Measurements from ENCODE around the gene GFRA3. TPM values are rescaled to one million over a fixed set of nuclear protein-coding genes. Genes with fewer than 3 reads are reported as not detected.

GFRA3 gene
- total RNA-seq, 2 experiments from 2014 or later: not detected

- H3K4me3 Mint-ChIP-seq: no peak overlapping the region
- H3K36me3 Mint-ChIP-seq (ENCODE audit: low read depth): no peaks in the 10 kb centered on the region
- peaks cover 6% of the 10 kb centered on the region for H3K9me3 Mint-ChIP-seq
- no peak overlapping the region for H3K27ac Mint-ChIP-seq
- ATAC-seq (no peak), DNase-seq (no peak)
- no peak for TF ChIP-seq CTCF (IDR thresholded peaks at IDR 0.05)
- intact Hi-C loops (cut with micrococcal nuclease): loop anchor here (5.0 kb wide), 1 partner anchor 58 kb away; no protein-coding TSS in a partner anchor
- H3K27me3 Mint-ChIP-seq: peaks cover 11% of the 10 kb centered on the region
- CTCF ChIA-PET: interaction anchor here (0.9 to 2.1 kb wide), 3 partner anchors 12 to 34 kb away, joined by 3 to 5 read pairs (median 3); partner anchors contain the start of gene CDC23
- POLR2A ChIA-PET: no interaction called here
- H3K4me1 Mint-ChIP-seq (ENCODE audit: low read depth): no peaks in the 10 kb centered on the region
Observed at GRCh38 chr5:138224712-138225111, 49.7 kb downstream of the GFRA3 start.

- ATAC-seq (no peak), DNase-seq (no peak)
- no peak overlapping the region for H3K27ac Mint-ChIP-seq
- TF ChIP-seq CTCF (IDR thresholded peaks at IDR 0.05): no peak
- H3K4me3 Mint-ChIP-seq: no peak overlapping the region
- peaks cover 11% of the 10 kb centered on the region for H3K27me3 Mint-ChIP-seq
- H3K9me3 Mint-ChIP-seq: peaks cover 6% of the 10 kb centered on the region
- ChIA-PET POLR2A (interaction anchor here (1.4 kb wide), 1 partner anchor 17 kb away, joined by 3 read pairs; no protein-coding TSS in a partner anchor), CTCF (interaction anchor here (0.7 to 2.2 kb wide), 16 partner anchors 8 to 226 kb away, joined by 3 to 14 read pairs (median 4); partner anchors contain the start of genes CDC23, CDC25C and KDM3B)
- intact Hi-C loops (cut with micrococcal nuclease): loop anchor here (5.0 kb wide), 1 partner anchor 59 kb away; no protein-coding TSS in a partner anchor
- H3K4me1 Mint-ChIP-seq (ENCODE audit: low read depth): no peaks in the 10 kb centered on the region
- no peaks in the 10 kb centered on the region for H3K36me3 Mint-ChIP-seq (ENCODE audit: low read depth)
Observed at GRCh38 chr5:138223532-138223931, 50.9 kb downstream of the GFRA3 start.

- CTCF ChIA-PET: interaction anchor here (0.6 to 2.3 kb wide), 6 partner anchors 39 to 1042 kb away, joined by 3 to 8 read pairs (median 4); partner anchors contain the start of genes BRD8, FAM53C and KDM3B
- Mint-ChIP-seq H3K4me1 (ENCODE audit: low read depth) (peaks cover 8% of the 10 kb centered on the region), H3K27ac (no peak overlapping the region), H3K4me3 (no peak overlapping the region), H3K9me3 (no peaks in the 10 kb centered on the region), H3K27me3 (peaks cover 3% of the 10 kb centered on the region), H3K36me3 (ENCODE audit: low read depth) (peaks cover 4% of the 10 kb centered on the region)
- intact Hi-C loops (cut with micrococcal nuclease): loop anchor here (10.0 kb wide), 1 partner anchor 118 kb away; the partner anchor contains the start of genes CDC25C and FAM53C
- no peak for ATAC-seq
- DNase-seq: no peak
- POLR2A ChIA-PET: interaction anchor here (1.7 kb wide), 1 partner anchor 34 kb away, joined by 3 read pairs; no protein-coding TSS in a partner anchor
- TF ChIP-seq CTCF (IDR thresholded peaks at IDR 0.05): no peak
Observed at GRCh38 chr5:138216799-138217198, 57.6 kb downstream of the GFRA3 start.

GRCh38 chr5:138213161-138214029 is 61.0 kb downstream of the GFRA3 start, which contains the start of gene CDC23:
TSS of gene CDC23 (minus strand) at chr5:138213323. CDS start at chr5:138213312, 11 bp downstream.
- POLR2A ChIA-PET: interaction anchor here (0.8 to 1.5 kb wide), 9 partner anchors 12 to 140 kb away, joined by 3 to 5 read pairs (median 3); no protein-coding TSS in a partner anchor
- H3K27ac Mint-ChIP-seq: peak within 1 kb of the TSS; percentile 98
- no peak for TF ChIP-seq CTCF (IDR thresholded peaks at IDR 0.05)
- ATAC-seq: peak; percentile 97
- CTCF ChIA-PET: interaction anchor here (1.0 to 4.4 kb wide), 6 partner anchors 9 to 290 kb away, joined by 3 to 36 read pairs (median 4); partner anchors contain the start of genes CDC25C and KDM3B
- DNase-seq: peak; percentile 95
- peaks cover 16% of the 10 kb centered on the region for H3K4me1 Mint-ChIP-seq (ENCODE audit: low read depth)
- H3K36me3 Mint-ChIP-seq (ENCODE audit: low read depth): peaks cover 10% of the 10 kb centered on the region
- no peaks in the 10 kb centered on the region for H3K27me3 Mint-ChIP-seq
- H3K9me3 Mint-ChIP-seq: no peaks in the 10 kb centered on the region
- intact Hi-C loops (cut with micrococcal nuclease): loop anchor here (10.0 kb wide), 1 partner anchor 121 kb away; the partner anchor contains the start of genes CDC25C and FAM53C
- peak within 1 kb of the TSS; percentile 94 for H3K4me3 Mint-ChIP-seq
